K562 (cell line): ENCODE results near the gene PPM1G. TPM values are rescaled to one million over a fixed set of nuclear protein-coding genes. Genes with fewer than 3 reads are reported as not detected.

Source experiments
- DACH1 ChIP-seq: fragments of 450-650 bp; IDR thresholded peaks from 2 replicates; pipeline ENCODE4 v1.6.1; 2018; ENCODE audit not compliant: partially characterized antibody
- ETV1 ChIP-seq: fragments of 450-650 bp; conservative IDR thresholded peaks from 2 replicates; pipeline ENCODE4 v1.6.1; 2016; ENCODE audit warnings: missing genetic modification characterization, control low read depth, low read depth, missing compliant biosample characterization
- FOXP1 ChIP-seq: sonication (generic); formaldehyde crosslinking; IDR thresholded peaks from 2 replicates; pipeline ENCODE4 v1.8.0; 2022; ENCODE audit warnings: mild to moderate bottlenecking, missing genetic modification reagents
- GATAD2B ChIP-seq: fragments of 450-650 bp; IDR thresholded peaks from 2 replicates; pipeline ENCODE4 v1.6.1; 2017; ENCODE audit warnings: mild to moderate bottlenecking, borderline replicate concordance
- KDM5B ChIP-seq: fragments of 200-600 bp; sonication (generic); IDR thresholded peaks from 2 replicates; pipeline ENCODE4 v1.6.1; 2012; ENCODE audit warnings: low read depth, mild to moderate bottlenecking, moderate library complexity, low read length, control low read depth, inconsistent platforms; ENCODE audit not compliant: insufficient replicate concordance
- MCM3 ChIP-seq: fragments of 450-650 bp; IDR thresholded peaks from 2 replicates; pipeline ENCODE4 v1.6.1; 2016
- PURB ChIP-seq: sonication (generic); formaldehyde crosslinking; IDR thresholded peaks from 2 replicates; pipeline ENCODE4 v1.9.0; 2021; ENCODE audit warnings: low read depth, mild to moderate bottlenecking, missing genetic modification reagents
- TBL1XR1 ChIP-seq, 2 experiments: IDR thresholded peaks; 2 replicates each; pipeline ENCODE4 v1.6.1; 2012; ENCODE audit warnings: improper control_type of control experiment in 2 of 2, low read length in 2 of 2, mild to moderate bottlenecking in 1 of 2
- ZBED1 ChIP-seq: IDR thresholded peaks from 2 replicates; pipeline ENCODE4 v1.6.1; 2014
- polyA plus RNA-seq, 8 experiments: library from polyadenylated mRNA; depleted of rRNA in 4 of 8; stranded (reverse) in 5 of 8; unstranded in 3 of 8; fragments of >200 nt; fragmentation: Nextera tagmentation in 2 of 8; fragmentation: Illumina TruSeq in 1 of 8; extraction: Ambion mirVana in 2 of 8; extraction: Trizol in 1 of 8; gene quantifications; 2 replicates each; pipeline versions ENCODE4 v1.2.1 to v1.2.3, GENCODE V29; 2011 to 2014; ENCODE audit warnings: inconsistent platforms in 1 of 8, missing spikeins in 1 of 8
- total RNA-seq, 7 experiments: library from RNA; depleted of rRNA in 6 of 7; stranded (reverse); fragments of >200 nt in 6 of 7; fragmentation: Illumina TruSeq in 2 of 7; extraction: Trizol in 2 of 7; gene quantifications; 2 replicates each; pipeline versions ENCODE4 v1.2.1 to v1.2.3, GENCODE V29; 2011 to 2021; ENCODE audit warnings: low replicate concordance in 1 of 7
- TF ChIP-seq, protein P1 (sequence below): fragments of 450-650 bp; IDR thresholded peaks from 2 replicates; pipeline ENCODE4 v1.6.1; 2016; ENCODE audit warnings: mild to moderate bottlenecking, moderate library complexity
- TF ChIP-seq, protein P2 (sequence below): sonication (generic); formaldehyde crosslinking; IDR thresholded peaks from 2 replicates; pipeline ENCODE4 v1.8.1; 2023; ENCODE audit warnings: mild to moderate bottlenecking, missing genetic modification reagents
- TF ChIP-seq, protein P3 (sequence below): fragments of 450-650 bp; formaldehyde crosslinking; IDR thresholded peaks from 2 replicates; pipeline ENCODE4 v1.4.0; 2022; ENCODE audit warnings: missing genetic modification characterization

PPM1G gene
- total and polyA plus RNA-seq, 9 of the 15 experiments (the other 6 are each of a cell fraction or from before 2014, with no cell fraction given): 61.7 to 230 (median 153) TPM

DNA sequence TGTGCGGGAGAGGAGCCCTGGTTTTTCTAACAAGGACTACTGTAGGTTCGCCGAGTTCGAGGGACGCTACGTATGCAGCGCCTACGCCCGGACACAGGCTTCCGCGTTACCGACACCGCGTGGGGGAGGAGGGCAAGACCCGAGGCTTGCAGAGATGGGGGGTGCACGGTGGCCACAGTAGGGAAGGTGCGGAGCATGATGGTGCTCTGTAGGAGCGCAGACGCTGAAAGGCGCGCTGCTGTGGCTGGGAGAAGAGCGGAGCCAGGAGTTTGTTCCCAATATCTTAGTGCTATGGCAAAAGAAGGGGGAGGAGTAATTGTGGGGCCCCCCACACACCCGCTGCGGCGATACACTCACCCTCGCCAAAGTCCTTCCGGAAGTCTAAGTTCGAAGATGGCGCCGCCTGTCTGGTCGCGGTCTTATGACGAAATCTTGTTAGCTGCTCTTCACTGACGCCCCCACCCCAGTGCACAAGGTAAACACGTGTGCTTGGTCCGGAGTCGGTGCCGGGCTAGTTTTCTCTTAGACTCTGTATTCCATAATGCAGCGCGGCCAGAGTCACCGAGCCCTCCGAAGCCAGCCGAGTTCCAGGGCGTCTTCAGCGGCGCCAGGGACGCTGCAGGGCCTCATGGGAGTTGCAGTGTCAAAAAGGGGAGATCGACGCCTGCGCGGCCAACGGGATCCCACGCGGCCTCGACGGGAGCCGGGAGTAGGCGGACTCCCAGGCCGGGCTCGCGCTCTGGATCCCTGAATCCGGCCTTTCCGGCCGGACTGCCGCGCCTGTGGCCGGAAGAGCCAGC is 52.8 kb downstream of the PPM1G start, which contains the start of gene GTF3C2 (continued):
- TF ChIP-seq, protein P1, sequence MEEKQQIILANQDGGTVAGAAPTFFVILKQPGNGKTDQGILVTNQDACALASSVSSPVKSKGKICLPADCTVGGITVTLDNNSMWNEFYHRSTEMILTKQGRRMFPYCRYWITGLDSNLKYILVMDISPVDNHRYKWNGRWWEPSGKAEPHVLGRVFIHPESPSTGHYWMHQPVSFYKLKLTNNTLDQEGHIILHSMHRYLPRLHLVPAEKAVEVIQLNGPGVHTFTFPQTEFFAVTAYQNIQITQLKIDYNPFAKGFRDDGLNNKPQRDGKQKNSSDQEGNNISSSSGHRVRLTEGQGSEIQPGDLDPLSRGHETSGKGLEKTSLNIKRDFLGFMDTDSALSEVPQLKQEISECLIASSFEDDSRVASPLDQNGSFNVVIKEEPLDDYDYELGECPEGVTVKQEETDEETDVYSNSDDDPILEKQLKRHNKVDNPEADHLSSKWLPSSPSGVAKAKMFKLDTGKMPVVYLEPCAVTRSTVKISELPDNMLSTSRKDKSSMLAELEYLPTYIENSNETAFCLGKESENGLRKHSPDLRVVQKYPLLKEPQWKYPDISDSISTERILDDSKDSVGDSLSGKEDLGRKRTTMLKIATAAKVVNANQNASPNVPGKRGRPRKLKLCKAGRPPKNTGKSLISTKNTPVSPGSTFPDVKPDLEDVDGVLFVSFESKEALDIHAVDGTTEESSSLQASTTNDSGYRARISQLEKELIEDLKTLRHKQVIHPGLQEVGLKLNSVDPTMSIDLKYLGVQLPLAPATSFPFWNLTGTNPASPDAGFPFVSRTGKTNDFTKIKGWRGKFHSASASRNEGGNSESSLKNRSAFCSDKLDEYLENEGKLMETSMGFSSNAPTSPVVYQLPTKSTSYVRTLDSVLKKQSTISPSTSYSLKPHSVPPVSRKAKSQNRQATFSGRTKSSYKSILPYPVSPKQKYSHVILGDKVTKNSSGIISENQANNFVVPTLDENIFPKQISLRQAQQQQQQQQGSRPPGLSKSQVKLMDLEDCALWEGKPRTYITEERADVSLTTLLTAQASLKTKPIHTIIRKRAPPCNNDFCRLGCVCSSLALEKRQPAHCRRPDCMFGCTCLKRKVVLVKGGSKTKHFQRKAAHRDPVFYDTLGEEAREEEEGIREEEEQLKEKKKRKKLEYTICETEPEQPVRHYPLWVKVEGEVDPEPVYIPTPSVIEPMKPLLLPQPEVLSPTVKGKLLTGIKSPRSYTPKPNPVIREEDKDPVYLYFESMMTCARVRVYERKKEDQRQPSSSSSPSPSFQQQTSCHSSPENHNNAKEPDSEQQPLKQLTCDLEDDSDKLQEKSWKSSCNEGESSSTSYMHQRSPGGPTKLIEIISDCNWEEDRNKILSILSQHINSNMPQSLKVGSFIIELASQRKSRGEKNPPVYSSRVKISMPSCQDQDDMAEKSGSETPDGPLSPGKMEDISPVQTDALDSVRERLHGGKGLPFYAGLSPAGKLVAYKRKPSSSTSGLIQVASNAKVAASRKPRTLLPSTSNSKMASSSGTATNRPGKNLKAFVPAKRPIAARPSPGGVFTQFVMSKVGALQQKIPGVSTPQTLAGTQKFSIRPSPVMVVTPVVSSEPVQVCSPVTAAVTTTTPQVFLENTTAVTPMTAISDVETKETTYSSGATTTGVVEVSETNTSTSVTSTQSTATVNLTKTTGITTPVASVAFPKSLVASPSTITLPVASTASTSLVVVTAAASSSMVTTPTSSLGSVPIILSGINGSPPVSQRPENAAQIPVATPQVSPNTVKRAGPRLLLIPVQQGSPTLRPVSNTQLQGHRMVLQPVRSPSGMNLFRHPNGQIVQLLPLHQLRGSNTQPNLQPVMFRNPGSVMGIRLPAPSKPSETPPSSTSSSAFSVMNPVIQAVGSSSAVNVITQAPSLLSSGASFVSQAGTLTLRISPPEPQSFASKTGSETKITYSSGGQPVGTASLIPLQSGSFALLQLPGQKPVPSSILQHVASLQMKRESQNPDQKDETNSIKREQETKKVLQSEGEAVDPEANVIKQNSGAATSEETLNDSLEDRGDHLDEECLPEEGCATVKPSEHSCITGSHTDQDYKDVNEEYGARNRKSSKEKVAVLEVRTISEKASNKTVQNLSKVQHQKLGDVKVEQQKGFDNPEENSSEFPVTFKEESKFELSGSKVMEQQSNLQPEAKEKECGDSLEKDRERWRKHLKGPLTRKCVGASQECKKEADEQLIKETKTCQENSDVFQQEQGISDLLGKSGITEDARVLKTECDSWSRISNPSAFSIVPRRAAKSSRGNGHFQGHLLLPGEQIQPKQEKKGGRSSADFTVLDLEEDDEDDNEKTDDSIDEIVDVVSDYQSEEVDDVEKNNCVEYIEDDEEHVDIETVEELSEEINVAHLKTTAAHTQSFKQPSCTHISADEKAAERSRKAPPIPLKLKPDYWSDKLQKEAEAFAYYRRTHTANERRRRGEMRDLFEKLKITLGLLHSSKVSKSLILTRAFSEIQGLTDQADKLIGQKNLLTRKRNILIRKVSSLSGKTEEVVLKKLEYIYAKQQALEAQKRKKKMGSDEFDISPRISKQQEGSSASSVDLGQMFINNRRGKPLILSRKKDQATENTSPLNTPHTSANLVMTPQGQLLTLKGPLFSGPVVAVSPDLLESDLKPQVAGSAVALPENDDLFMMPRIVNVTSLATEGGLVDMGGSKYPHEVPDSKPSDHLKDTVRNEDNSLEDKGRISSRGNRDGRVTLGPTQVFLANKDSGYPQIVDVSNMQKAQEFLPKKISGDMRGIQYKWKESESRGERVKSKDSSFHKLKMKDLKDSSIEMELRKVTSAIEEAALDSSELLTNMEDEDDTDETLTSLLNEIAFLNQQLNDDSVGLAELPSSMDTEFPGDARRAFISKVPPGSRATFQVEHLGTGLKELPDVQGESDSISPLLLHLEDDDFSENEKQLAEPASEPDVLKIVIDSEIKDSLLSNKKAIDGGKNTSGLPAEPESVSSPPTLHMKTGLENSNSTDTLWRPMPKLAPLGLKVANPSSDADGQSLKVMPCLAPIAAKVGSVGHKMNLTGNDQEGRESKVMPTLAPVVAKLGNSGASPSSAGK: peak; percentile 94
- TF ChIP-seq FOXP1 (CRISPR knock-in tag) (peak; percentile 27; the same call in 1 of the 2 replicates), DACH1 (no peak), PURB (CRISPR knock-in tag) (no peak), MCM3 (no peak), GATAD2B (no peak), ETV1 (tag) (peak; percentile 85), TBL1XR1 (IDR thresholded peaks at IDR 0.05; ENCODE audit: low read length in 2 of 2) (peak in 1 of 2 experiments; percentile 62; a peak in 1 of 4 replicates), KDM5B (peak; percentile 53), ZBED1 (0 out of 2 replicates have a peak, but pooled peaks have one; percentile 38)
- TF ChIP-seq, protein P2, sequence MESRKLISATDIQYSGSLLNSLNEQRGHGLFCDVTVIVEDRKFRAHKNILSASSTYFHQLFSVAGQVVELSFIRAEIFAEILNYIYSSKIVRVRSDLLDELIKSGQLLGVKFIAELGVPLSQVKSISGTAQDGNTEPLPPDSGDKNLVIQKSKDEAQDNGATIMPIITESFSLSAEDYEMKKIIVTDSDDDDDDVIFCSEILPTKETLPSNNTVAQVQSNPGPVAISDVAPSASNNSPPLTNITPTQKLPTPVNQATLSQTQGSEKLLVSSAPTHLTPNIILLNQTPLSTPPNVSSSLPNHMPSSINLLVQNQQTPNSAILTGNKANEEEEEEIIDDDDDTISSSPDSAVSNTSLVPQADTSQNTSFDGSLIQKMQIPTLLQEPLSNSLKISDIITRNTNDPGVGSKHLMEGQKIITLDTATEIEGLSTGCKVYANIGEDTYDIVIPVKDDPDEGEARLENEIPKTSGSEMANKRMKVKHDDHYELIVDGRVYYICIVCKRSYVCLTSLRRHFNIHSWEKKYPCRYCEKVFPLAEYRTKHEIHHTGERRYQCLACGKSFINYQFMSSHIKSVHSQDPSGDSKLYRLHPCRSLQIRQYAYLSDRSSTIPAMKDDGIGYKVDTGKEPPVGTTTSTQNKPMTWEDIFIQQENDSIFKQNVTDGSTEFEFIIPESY: peak; percentile 12; the same call in 1 of the 2 replicates
- TF ChIP-seq, protein P3, sequence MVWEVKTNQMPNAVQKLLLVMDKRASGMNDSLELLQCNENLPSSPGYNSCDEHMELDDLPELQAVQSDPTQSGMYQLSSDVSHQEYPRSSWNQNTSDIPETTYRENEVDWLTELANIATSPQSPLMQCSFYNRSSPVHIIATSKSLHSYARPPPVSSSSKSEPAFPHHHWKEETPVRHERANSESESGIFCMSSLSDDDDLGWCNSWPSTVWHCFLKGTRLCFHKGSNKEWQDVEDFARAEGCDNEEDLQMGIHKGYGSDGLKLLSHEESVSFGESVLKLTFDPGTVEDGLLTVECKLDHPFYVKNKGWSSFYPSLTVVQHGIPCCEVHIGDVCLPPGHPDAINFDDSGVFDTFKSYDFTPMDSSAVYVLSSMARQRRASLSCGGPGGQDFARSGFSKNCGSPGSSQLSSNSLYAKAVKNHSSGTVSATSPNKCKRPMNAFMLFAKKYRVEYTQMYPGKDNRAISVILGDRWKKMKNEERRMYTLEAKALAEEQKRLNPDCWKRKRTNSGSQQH (CRISPR knock-in tag): no peak
